GM12891 (cell line): ENCODE data around the gene LRAT.

Experiments used
- DNase-seq: peaks from one replicate; pipeline ENCODE4 v3.0.0; 2011; ENCODE audit warnings: low spot score; ENCODE audit not compliant: insufficient read length
- FAIRE-seq: peaks from 2 replicates; lab custom pipeline; 2011; peaks lifted over from hg19 to GRCh38; lab: Jason Lieb, UNC
- PAX5 ChIP-seq: IDR thresholded peaks from 2 replicates; pipeline ENCODE4 v1.6.1; 2011; ENCODE audit warnings: low read length, moderate library complexity, mild to moderate bottlenecking; ENCODE audit not compliant: insufficient read depth, severe bottlenecking
- POLR2A ChIP-seq: IDR thresholded peaks from 2 replicates; pipeline ENCODE4 v1.6.1; 2011; ENCODE audit warnings: low read depth, low read length, control low read depth
- POLR2AphosphoS5 ChIP-seq: IDR thresholded peaks from 2 replicates; pipeline ENCODE4 v1.6.1; 2011; ENCODE audit warnings: low read depth, low read length, control low read depth
- POU2F2 ChIP-seq: IDR thresholded peaks from 2 replicates; pipeline ENCODE4 v1.6.1; 2011; ENCODE audit warnings: low read depth, mild to moderate bottlenecking, control low read depth, low read length, moderate library complexity
- SPI1 ChIP-seq: IDR thresholded peaks from 2 replicates; pipeline ENCODE4 v1.6.1; 2011; ENCODE audit warnings: low read depth, low read length, control low read depth
- TAF1 ChIP-seq: IDR thresholded peaks from 2 replicates; pipeline ENCODE4 v1.6.1; 2011; ENCODE audit warnings: low read depth, low read length, control low read depth

The LRAT gene

DNA sequence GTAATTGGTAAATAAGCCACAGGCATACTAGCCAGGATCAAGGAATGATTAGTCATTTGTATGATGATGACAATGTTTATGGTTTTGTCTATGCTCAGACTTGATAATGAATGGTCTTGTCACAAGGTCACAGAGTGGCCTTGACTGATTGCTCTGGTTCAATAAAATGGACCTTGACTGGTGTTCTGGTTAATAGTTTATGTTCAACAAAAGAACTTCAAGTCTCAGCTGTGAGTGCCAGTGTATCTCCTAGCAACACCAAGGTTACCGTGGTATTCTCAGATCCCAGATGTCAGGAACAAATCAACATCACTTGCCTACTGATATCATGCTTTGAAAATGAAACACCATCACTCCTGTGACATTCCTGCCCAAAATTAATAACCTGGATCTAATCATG is 16.3 kb upstream of the LRAT start:
- no peak for TF ChIP-seq POLR2A
- TF ChIP-seq SPI1, result no peak
- no peak for TF ChIP-seq POU2F2
- no peak for TF ChIP-seq TAF1
- TF ChIP-seq PAX5, result no peak
- TF ChIP-seq POLR2AphosphoS5, result no peak
- FAIRE-seq, result no peak
- DNase-seq, result no peak

DNA sequence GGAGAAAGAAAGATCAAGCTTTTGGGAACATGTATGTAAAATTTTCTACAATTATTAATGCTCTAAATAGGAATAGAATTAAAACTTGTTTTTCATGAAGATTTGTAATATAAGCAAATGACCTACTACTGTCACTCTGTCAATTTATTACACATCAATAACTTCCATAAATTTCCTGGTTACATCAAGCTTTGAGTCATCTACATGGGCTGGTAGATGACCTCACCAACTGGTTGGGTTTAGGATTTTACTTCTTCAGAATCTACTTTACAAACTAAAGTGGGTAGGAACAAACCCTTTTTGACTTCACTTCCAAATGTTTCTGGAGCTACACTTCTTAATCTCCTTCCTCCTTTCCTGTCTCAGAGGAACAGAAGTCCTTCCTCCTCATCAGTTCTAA is 12.0 kb upstream of the LRAT start:
- no peak for TF ChIP-seq TAF1
- no peak for TF ChIP-seq POU2F2
- no peak for TF ChIP-seq PAX5
- no peak for TF ChIP-seq POLR2AphosphoS5
- TF ChIP-seq POLR2A, result no peak
- no peak for TF ChIP-seq SPI1
- FAIRE-seq (no peak), DNase-seq (no peak)

DNA sequence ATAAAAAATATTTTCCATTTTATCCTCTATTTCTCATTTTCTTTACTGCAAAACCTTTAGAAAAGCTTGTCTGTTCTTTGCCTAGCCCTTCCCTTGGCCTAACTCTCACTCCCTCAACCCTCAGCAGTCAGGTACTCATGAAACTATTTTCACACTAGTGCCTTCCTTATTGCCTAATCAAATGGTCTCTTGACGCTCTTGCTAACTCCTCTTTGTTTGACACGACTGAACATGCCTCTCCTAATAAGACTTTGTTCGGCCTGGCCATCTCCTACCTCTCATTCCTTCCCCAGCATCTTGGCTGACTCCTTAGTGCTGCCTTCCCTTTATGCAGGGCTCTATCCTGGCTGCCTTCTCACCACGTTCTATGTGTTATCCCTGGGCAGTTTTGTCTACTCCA is 11.1 kb upstream of the LRAT start:
- no peak for FAIRE-seq
- DNase-seq, result no peak
- no peak for TF ChIP-seq POLR2AphosphoS5
- no peak for TF ChIP-seq PAX5
- TF ChIP-seq POU2F2, result no peak
- no peak for TF ChIP-seq SPI1
- TF ChIP-seq POLR2A, result no peak
- no peak for TF ChIP-seq TAF1

DNA sequence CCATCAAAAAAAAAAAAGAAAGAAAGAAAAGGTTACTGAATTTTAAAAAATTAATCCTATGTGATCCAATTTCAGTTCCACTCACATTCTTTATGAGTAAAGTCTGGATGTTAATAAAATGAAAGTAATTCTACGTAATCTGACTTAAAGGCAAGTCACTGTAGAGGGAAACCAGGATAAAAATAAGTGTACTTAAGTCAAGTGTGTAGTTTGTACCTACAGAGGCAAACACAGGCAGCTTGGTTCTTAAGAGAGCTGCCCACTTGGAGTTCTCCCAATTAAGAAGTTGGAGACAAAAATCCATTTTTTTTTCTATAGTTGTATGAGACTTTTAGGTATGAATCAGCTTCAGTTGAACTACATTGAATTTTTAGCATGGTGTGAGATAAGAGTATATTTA is 7.0 kb upstream of the LRAT start:
- TF ChIP-seq POLR2A (no peak), PAX5 (no peak), SPI1 (no peak)
- no peak for DNase-seq
- no peak for FAIRE-seq

DNA sequence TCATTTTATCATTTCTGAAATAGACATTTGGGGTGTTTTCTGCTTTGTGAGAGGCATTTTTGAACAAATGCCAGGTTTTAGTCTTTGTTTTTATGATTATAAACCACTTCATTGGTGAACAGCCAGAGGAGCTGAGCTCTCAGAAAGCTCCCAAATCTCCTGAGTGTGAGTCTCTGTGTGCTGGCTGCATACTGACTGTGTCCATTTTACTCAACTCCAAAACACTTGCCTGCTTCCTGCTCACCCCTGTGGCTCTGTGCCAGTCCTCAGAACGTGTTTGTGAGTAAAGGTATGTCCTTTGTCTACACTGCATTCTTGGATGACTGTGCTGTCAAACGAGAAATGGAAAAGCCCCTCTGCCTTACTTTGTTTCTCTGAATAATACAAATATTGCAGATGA is 5.4 kb upstream of the LRAT start:
- FAIRE-seq (no peak), DNase-seq (no peak)
- TF ChIP-seq POLR2A, result no peak
- TF ChIP-seq POU2F2, result no peak
- TF ChIP-seq SPI1, result no peak
- no peak for TF ChIP-seq TAF1
- no peak for TF ChIP-seq POLR2AphosphoS5
- TF ChIP-seq PAX5, result no peak

DNA sequence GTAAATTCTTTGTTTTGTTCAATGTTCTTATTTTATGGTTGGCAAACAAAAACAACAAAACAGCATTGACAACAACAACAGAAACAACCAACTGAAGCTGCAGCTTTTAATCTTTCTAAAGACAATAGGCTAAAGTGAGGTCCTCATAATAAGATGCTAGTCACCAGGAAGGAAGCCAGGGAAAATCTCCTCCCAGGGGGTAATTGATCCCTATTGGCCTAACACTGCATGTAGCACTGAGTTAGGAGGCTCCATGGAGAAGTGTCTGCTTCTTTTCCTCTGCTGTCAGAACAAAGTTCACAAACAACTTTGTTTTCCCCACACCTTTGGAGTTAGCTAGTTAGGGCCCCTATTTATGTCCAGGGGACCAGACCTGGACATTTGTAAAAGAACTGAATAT is 4.7 kb upstream of the LRAT start:
- no peak for FAIRE-seq
- no peak for TF ChIP-seq PAX5
- no peak for TF ChIP-seq POLR2AphosphoS5
- no peak for TF ChIP-seq POLR2A
- TF ChIP-seq POU2F2, result no peak
- TF ChIP-seq SPI1, result no peak
- TF ChIP-seq TAF1, result no peak
- DNase-seq, result no peak

DNA sequence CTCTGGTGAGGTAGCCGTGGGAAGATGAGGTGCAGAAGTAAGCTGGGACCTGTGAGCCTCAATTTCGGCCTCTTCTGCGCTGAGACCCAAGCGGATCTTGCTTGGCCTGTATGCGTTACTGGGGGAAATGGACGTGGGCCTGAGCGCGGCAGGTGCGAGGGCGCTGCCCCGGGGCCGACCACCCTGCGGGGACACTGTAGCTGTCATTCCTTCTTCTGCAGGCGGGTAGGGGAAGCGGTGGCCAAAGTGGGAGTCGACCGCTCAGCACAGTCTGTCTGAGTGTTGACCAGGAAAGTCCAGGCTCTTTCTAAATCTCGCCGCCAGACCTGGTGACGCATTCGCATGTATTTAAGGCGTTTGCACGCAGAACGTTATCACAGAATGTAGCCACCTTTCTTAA is 3.3 kb upstream of the LRAT start:
- no peak for TF ChIP-seq POU2F2
- TF ChIP-seq POLR2AphosphoS5, result no peak
- TF ChIP-seq SPI1, result no peak
- TF ChIP-seq TAF1, result no peak
- TF ChIP-seq PAX5, result no peak
- no peak for TF ChIP-seq POLR2A
- FAIRE-seq (no peak), DNase-seq (no peak)

DNA sequence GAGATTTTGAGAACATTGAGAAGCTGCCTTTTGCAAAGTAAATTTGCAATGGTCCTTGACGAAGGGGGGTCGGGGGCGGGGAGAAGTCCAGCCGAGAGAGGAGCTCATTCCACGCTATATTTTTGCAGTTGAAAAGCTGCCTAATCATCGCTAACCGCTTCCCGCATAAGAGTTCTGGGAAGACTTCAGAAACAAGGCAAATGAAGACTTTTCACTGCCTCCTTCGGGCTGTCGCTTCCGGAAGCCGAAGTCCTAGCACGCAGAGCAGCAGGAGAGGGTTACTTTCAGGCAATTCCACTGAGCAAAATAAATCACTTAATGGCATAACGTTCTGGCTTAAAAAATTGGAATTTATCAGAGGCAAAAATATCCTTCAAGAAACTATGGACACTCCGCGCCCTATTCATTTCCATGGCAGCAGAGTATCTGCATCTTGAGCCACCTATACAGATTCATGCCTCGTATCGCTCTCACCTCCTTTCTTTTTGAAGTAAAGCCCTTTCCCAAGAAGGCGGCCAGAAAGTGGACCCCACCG is 2.6 kb upstream of the LRAT start:
- FAIRE-seq (no peak), DNase-seq (no peak)
- TF ChIP-seq PAX5, result no peak
- no peak for TF ChIP-seq POU2F2
- TF ChIP-seq TAF1, result no peak
- no peak for TF ChIP-seq SPI1
- no peak for TF ChIP-seq POLR2A
- TF ChIP-seq POLR2AphosphoS5, result no peak

DNA sequence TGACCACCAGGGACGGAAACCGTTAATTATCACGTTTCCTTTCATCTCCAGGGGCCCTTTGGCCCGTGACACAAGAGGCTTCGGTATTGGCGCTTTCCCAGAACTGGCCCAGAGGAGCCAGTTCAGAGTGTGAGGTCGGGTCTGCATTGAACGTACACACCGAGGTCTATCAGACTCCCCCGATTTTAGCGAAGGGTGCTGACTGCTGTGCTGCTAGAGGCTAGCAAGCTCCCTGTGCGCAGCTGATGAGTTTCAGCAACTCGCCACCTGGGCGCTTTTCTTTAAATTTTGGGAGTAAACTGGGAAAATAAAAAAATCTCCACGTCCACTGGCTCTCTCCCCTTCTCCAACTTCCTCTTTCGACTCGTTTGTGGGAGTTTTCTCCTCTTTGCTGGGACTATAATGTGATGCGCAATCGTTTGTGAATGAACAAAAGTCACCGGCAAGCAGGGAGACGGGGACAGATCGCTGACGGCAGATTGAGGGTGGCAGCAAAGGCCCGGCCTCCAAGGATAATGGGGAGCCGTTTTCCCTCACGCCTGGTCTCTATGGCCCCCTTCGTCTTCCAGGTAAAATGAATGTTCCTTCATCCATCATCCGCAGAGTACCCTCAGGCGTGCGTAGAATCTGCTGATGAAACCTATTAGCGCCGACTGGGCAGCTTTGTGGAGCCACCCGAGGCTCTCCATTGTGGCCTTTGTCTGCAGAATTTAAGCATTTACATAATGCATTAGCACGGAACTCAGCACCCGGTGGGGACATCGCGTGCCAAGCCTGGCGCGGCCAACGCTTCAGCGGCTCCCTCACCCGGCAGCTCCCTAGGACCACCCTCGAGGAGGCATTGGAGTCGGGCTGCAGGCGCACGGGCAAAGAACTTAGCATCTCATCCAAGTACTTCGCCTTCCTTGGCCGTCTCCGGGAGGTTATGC is 1.6 kb upstream of the LRAT start:
- DNase-seq, result peak; percentile 14
- no peak for FAIRE-seq
- no peak for TF ChIP-seq PAX5
- no peak for TF ChIP-seq POLR2AphosphoS5
- no peak for TF ChIP-seq POU2F2
- no peak for TF ChIP-seq POLR2A
- TF ChIP-seq TAF1, result no peak
- TF ChIP-seq SPI1, result no peak
